Astrocyte (in vitro differentiated cells and primary cell): ENCODE results near the gene TUFM. TPM values are rescaled to one million over a fixed set of nuclear protein-coding genes. Genes with fewer than 3 reads are reported as not detected.
"Not testable (repeated sequence)": the region's sequence is repeated elsewhere in the genome, so short reads cannot be mapped to it uniquely, and the experiment has no call there.

Experiments
- DNase-seq: peaks from one replicate; pipeline ENCODE4 v3.0.0-alpha.2; 2010; ENCODE audit warnings: low read depth
- FAIRE-seq: peaks from 2 replicates; lab custom pipeline; 2011; peaks lifted over from hg19 to GRCh38; lab: Jason Lieb, UNC
- H2AFZ ChIP-seq: 2 replicates; pipeline ENCODE4 v1.6.0; 2012; ENCODE audit warnings: low read depth, low read length, inconsistent platforms
- H3K27ac ChIP-seq: 2 replicates; pipeline ENCODE4 v1.5.1; 2011; ENCODE audit warnings: low read depth, low read length, inconsistent platforms
- H3K27me3 ChIP-seq: 2 replicates; pipeline ENCODE4 v1.6.0; 2011; ENCODE audit warnings: low read length, inconsistent platforms; ENCODE audit not compliant: insufficient read depth
- H3K36me3 ChIP-seq: 2 replicates; pipeline ENCODE4 v1.5.1; 2011; ENCODE audit warnings: low read length, inconsistent platforms; ENCODE audit not compliant: insufficient read depth
- H3K4me1 ChIP-seq: 2 replicates; pipeline ENCODE4 v1.5.1; 2011; ENCODE audit warnings: low read length, inconsistent platforms; ENCODE audit not compliant: insufficient read depth
- H3K4me2 ChIP-seq: 2 replicates; pipeline ENCODE4 v1.6.0; 2012; ENCODE audit warnings: low read length, inconsistent platforms
- H3K4me3 ChIP-seq: 2 replicates; pipeline ENCODE4 v1.5.1; 2011; ENCODE audit warnings: low read depth, mild to moderate bottlenecking, low read length, inconsistent platforms; ENCODE audit not compliant: insufficient read depth
- H3K79me2 ChIP-seq: 2 replicates; pipeline ENCODE4 v1.6.0; 2012; ENCODE audit warnings: mild to moderate bottlenecking, low read length, inconsistent platforms; ENCODE audit not compliant: insufficient read depth
- H3K9ac ChIP-seq: 2 replicates; pipeline ENCODE4 v1.6.0; 2012; ENCODE audit warnings: mild to moderate bottlenecking, low read length, inconsistent platforms
- H3K9me3 ChIP-seq: 2 replicates; pipeline ENCODE4 v1.5.1; 2012; ENCODE audit warnings: low read depth, mild to moderate bottlenecking, low read length, inconsistent platforms; ENCODE audit not compliant: insufficient read depth
- H4K20me1 ChIP-seq: 2 replicates; pipeline ENCODE4 v1.6.0; 2012; ENCODE audit warnings: low read length, inconsistent platforms; ENCODE audit not compliant: insufficient read depth
- H3K27ac Mint-ChIP-seq: one replicate; pipeline ENCODE4 v1.8.0; 2021; ENCODE audit warnings: mild to moderate bottlenecking, mixed read lengths; ENCODE audit not compliant: unreplicated experiment
- H3K27me3 Mint-ChIP-seq: one replicate; pipeline ENCODE4 v1.8.0; 2021; ENCODE audit warnings: low read depth, mixed read lengths; ENCODE audit not compliant: unreplicated experiment
- H3K36me3 Mint-ChIP-seq: one replicate; pipeline ENCODE4 v1.8.0; 2021; ENCODE audit warnings: low read depth, mixed read lengths; ENCODE audit not compliant: unreplicated experiment
- H3K4me1 Mint-ChIP-seq: one replicate; pipeline ENCODE4 v1.8.0; 2021; ENCODE audit warnings: low read depth, mixed read lengths; ENCODE audit not compliant: unreplicated experiment
- H3K4me3 Mint-ChIP-seq: one replicate; pipeline ENCODE4 v1.8.0; 2021; ENCODE audit warnings: mild to moderate bottlenecking, moderate library complexity, mixed read lengths; ENCODE audit not compliant: unreplicated experiment
- H3K9me3 Mint-ChIP-seq: one replicate; pipeline ENCODE4 v1.8.0; 2021; ENCODE audit warnings: mild to moderate bottlenecking, mixed read lengths; ENCODE audit not compliant: unreplicated experiment
- CTCF ChIP-seq: IDR thresholded peaks from 2 replicates; pipeline ENCODE4 v1.5.1; 2011; ENCODE audit warnings: low read depth, mild to moderate bottlenecking, inconsistent platforms, low read length, moderate library complexity; ENCODE audit not compliant: insufficient read depth
- EZH2 ChIP-seq: IDR thresholded peaks from 2 replicates; pipeline ENCODE4 v1.6.1; 2012; ENCODE audit warnings: mild to moderate bottlenecking, low read length, inconsistent platforms; ENCODE audit not compliant: insufficient read depth
- microRNA-seq: library from miRNA; unstranded; fragments of <30 nt; microRNA quantifications from one replicate; pipeline ENCODE4 v1.2.0, GENCODE V29; 2020
- total RNA-seq: library from RNA; stranded (reverse); gene quantifications from 2 replicates; pipeline ENCODE4 v1.2.1, GENCODE V29; 2021

TUFM gene
- total RNA-seq, 1 donor from 2014 or later = 147 TPM

GRCh38 chr16:28820016-28820415 lies 26.1 kb downstream of the TUFM start:
- no peak overlapping the region for H3K27ac Mint-ChIP-seq
- H3K27me3 Mint-ChIP-seq = no peaks in the 10 kb centered on the region
- H3K79me2 ChIP-seq = peaks cover 24% of the 10 kb centered on the region
- H3K4me3 ChIP-seq = no peak overlapping the region
- H3K27ac ChIP-seq = no peak overlapping the region
- H3K9ac ChIP-seq = no peak overlapping the region
- H3K36me3 Mint-ChIP-seq = peaks cover 8% of the 10 kb centered on the region
- no peak overlapping the region for H2AFZ ChIP-seq
- H4K20me1 ChIP-seq = peaks cover 7% of the 10 kb centered on the region
- no peaks in the 10 kb centered on the region for H3K9me3 ChIP-seq
- no peaks in the 10 kb centered on the region for H3K36me3 ChIP-seq
- FAIRE-seq = no peak
- no peak overlapping the region for H3K4me2 ChIP-seq
- peaks cover 3% of the 10 kb centered on the region for H3K4me1 Mint-ChIP-seq
- TF ChIP-seq CTCF (no peak), EZH2 (no peak)
- peaks cover 16% of the 10 kb centered on the region for H3K4me1 ChIP-seq
- no peaks in the 10 kb centered on the region for H3K27me3 ChIP-seq
- no peaks in the 10 kb centered on the region for H3K9me3 Mint-ChIP-seq
- no peak overlapping the region for H3K4me3 Mint-ChIP-seq
- DNase-seq = no peak

- FAIRE-seq = not testable (repeated sequence)
Observed at GRCh38 chr16:28807445-28808120, 38.6 kb downstream of the TUFM start.

GRCh38 chr16:28802235-28803019 lies 43.7 kb downstream of the TUFM start:
- not testable (repeated sequence) for H3K27ac Mint-ChIP-seq, H3K9ac ChIP-seq, H3K4me1 Mint-ChIP-seq, H4K20me1 ChIP-seq, FAIRE-seq, H3K9me3 Mint-ChIP-seq, H3K4me1 ChIP-seq, H3K36me3 ChIP-seq, H3K79me2 ChIP-seq, H3K9me3 ChIP-seq, H3K36me3 Mint-ChIP-seq, H3K27me3 ChIP-seq, H3K27ac ChIP-seq, H3K4me2 ChIP-seq, H3K4me3 Mint-ChIP-seq, H3K4me3 ChIP-seq, H3K27me3 Mint-ChIP-seq, H2AFZ ChIP-seq
- TF ChIP-seq CTCF = peak; percentile 9
- peak; percentile 70 for DNase-seq

More at GRCh38 chr16:28807445-28808120, 38.6 kb downstream of the TUFM start:
- not testable (repeated sequence) for H3K27me3 Mint-ChIP-seq, H3K4me3 Mint-ChIP-seq, H3K36me3 Mint-ChIP-seq, H2AFZ ChIP-seq, H3K9me3 Mint-ChIP-seq, H3K4me2 ChIP-seq, H3K79me2 ChIP-seq, H4K20me1 ChIP-seq, H3K27ac ChIP-seq, H3K36me3 ChIP-seq, H3K9ac ChIP-seq, DNase-seq, H3K9me3 ChIP-seq, H3K27me3 ChIP-seq, H3K4me1 Mint-ChIP-seq, H3K4me1 ChIP-seq, H3K4me3 ChIP-seq, H3K27ac Mint-ChIP-seq

Small RNA genes within 50 kb of the gene (microRNA-seq; reads per million reads assigned to microRNA genes)
- gene MIR4721 = not detected

Other genes starting within 250 kb of the TUFM start
- not detected in 2 replicates for gene SULT1A2, start 249.3 kb downstream of the TUFM start, total RNA-seq
- 0.41 and 0.53 TPM in 2 replicates for gene SULT1A1, start 236.3 kb downstream of the TUFM start, total RNA-seq
- gene NPIPB8, start 208.3 kb downstream of the TUFM start, total RNA-seq = not detected in 2 replicates
- 880 and 953 TPM in 2 replicates for gene EIF3C, start 134.9 kb downstream of the TUFM start, total RNA-seq
- gene NPIPB9, start 94.6 kb downstream of the TUFM start, total RNA-seq = 0.86 and 2.3 TPM in 2 replicates
- gene ATXN2L, start 23.3 kb downstream of the TUFM start, total RNA-seq = 169 and 191 TPM in 2 replicates
- gene SH2B1, start 17.5 kb upstream of the TUFM start, total RNA-seq = 27.6 and 34.2 TPM in 2 replicates
- gene ATP2A1, start 32.1 kb upstream of the TUFM start, total RNA-seq = 1.0 and 2.0 TPM in 2 replicates
- 18.6 and 19.4 TPM in 2 replicates for gene RABEP2, start 78.9 kb upstream of the TUFM start, total RNA-seq
- gene CD19, start 85.6 kb upstream of the TUFM start, total RNA-seq = not detected in 2 replicates
- 25.0 and 32.6 TPM in 2 replicates for gene NFATC2IP, start 104.6 kb upstream of the TUFM start, total RNA-seq
- gene SPNS1, start 128.4 kb upstream of the TUFM start, total RNA-seq = 57.8 and 65.8 TPM in 2 replicates
- 2.6 and 3.3 TPM in 2 replicates for gene LAT, start 138.7 kb upstream of the TUFM start, total RNA-seq